ENCODE measurements around the gene CYFIP1. TPM values are rescaled to one million over a fixed set of nuclear protein-coding genes. Genes with fewer than 3 reads are reported as not detected.

The CYFIP1 gene
- total RNA-seq, 1 experiment from 2014 or later: 205 TPM

GRCh38 chr15:22880981-22881738 is 99.0 kb downstream of the CYFIP1 start:
- no peaks in the 10 kb centered on the region for H3K27me3 Mint-ChIP-seq (ENCODE audit: insufficient read depth, unreplicated experiment)
- Histone ChIP-seq H3K4me3 (ENCODE audit: low read depth, low read length) (no peak overlapping the region), H3K4me1 (peaks cover 13% of the 10 kb centered on the region), H3K27me3 (replicated peaks; ENCODE audit: control insufficient read depth, insufficient read depth, low read length) (no peaks in the 10 kb centered on the region), H3K9me3 (no peaks in the 10 kb centered on the region), H3K36me3 (ENCODE audit: control insufficient read depth, insufficient read depth, low read length) (peaks cover 7% of the 10 kb centered on the region)
- DNase-seq: peak in 1 of 2 experiments; percentile 29
- no peak overlapping the region for H3K4me3 Mint-ChIP-seq (ENCODE audit: unreplicated experiment)
- peak overlapping the region; percentile 42 for H3K27ac Mint-ChIP-seq (ENCODE audit: unreplicated experiment)
- ChIA-PET POLR2A (no interaction called here), CTCF (no interaction called here)
- intact Hi-C loops (cut with micrococcal nuclease; ENCODE audit: unreplicated experiment): no loop called here
- H3K4me1 Mint-ChIP-seq (ENCODE audit: low read depth, unreplicated experiment): peaks cover 13% of the 10 kb centered on the region
- no TSS peak for BruUV-seq (replicated peaks)
- TF ChIP-seq CTCF (IDR thresholded peaks at IDR 0.05; ENCODE audit: insufficient read depth in 1 of 2, low read depth in 1 of 2, low read length in 1 of 2, severe bottlenecking in 1 of 2, unreplicated experiment in 1 of 2): no peak
- peaks cover 83% of the 10 kb centered on the region for H3K36me3 Mint-ChIP-seq (ENCODE audit: insufficient read depth, unreplicated experiment)
- peaks cover 9% of the 10 kb centered on the region for H3K9me3 Mint-ChIP-seq (ENCODE audit: unreplicated experiment)

- no peaks in the 10 kb centered on the region for H3K9me3 ChIP-seq
- CTCF ChIA-PET: no interaction called here
- peaks cover 1% of the 10 kb centered on the region for H3K9me3 Mint-ChIP-seq (ENCODE audit: unreplicated experiment)
These were observed 99.8 kb downstream of the CYFIP1 start for GRCh38 chr15:22880068-22880980.

More at GRCh38 chr15:22880068-22880980, 99.8 kb downstream of the CYFIP1 start:
- POLR2A ChIA-PET: no interaction called here
- peaks cover 6% of the 10 kb centered on the region for H3K4me1 Mint-ChIP-seq (ENCODE audit: low read depth, unreplicated experiment)
- Histone ChIP-seq H3K27me3 (replicated peaks; ENCODE audit: control insufficient read depth, insufficient read depth, low read length) (no peaks in the 10 kb centered on the region), H3K36me3 (ENCODE audit: control insufficient read depth, insufficient read depth, low read length) (peaks cover 7% of the 10 kb centered on the region), H3K4me1 (peaks cover 12% of the 10 kb centered on the region), H3K4me3 (ENCODE audit: low read depth, low read length) (no peak overlapping the region)
- peaks cover 83% of the 10 kb centered on the region for H3K36me3 Mint-ChIP-seq (ENCODE audit: insufficient read depth, unreplicated experiment)
- no peak overlapping the region for H3K4me3 Mint-ChIP-seq (ENCODE audit: unreplicated experiment)
- DNase-seq: peak in 1 of 2 experiments; percentile 17
- BruUV-seq (replicated peaks): no TSS peak
- no peaks in the 10 kb centered on the region for H3K27me3 Mint-ChIP-seq (ENCODE audit: insufficient read depth, unreplicated experiment)
- intact Hi-C loops (cut with micrococcal nuclease; ENCODE audit: unreplicated experiment): no loop called here
- no peak for TF ChIP-seq CTCF (IDR thresholded peaks at IDR 0.05; ENCODE audit: insufficient read depth in 1 of 2, low read depth in 1 of 2, low read length in 1 of 2, severe bottlenecking in 1 of 2, unreplicated experiment in 1 of 2)
- H3K27ac Mint-ChIP-seq (ENCODE audit: unreplicated experiment): no peak overlapping the region
